Activated CD4-positive, alpha-beta T cell treated with anti-CD3 and anti-CD28 coated beads, Interleukin-2, Interleukin-4, amounts not matched to agents 100 ng/mL and 50 ng/mL, durations not matched to agents 16 hours and 8 hours (primary cell): ENCODE data around the gene CTNND2.
"Not testable (repeated sequence)": the region's sequence is repeated elsewhere in the genome, so short reads cannot be mapped to it uniquely, and the experiment has no call there.

Experiments used
- DNase-seq: peaks from one replicate; pipeline ENCODE4 v3.0.0-alpha.2; 2020; ENCODE audit warnings: low spot score

Gene CTNND2

GRCh38 chr5:11455505-11455904 is 448.7 kb downstream of the CTNND2 start:
- no peak for DNase-seq

- DNase-seq, result no peak
Measured at GRCh38 chr5:11452852-11453251, 451.4 kb downstream of the CTNND2 start.

GRCh38 chr5:11449966-11450365 is 454.3 kb downstream of the CTNND2 start:
- DNase-seq, result no peak

- no peak for DNase-seq
Measured at GRCh38 chr5:11449217-11449616, 455.0 kb downstream of the CTNND2 start.

GRCh38 chr5:11443831-11444230 is 460.4 kb downstream of the CTNND2 start:
- no peak for DNase-seq

GRCh38 chr5:11432116-11432515 is 472.1 kb downstream of the CTNND2 start:
- DNase-seq, result no peak

- no peak for DNase-seq
Measured at GRCh38 chr5:11429254-11429653, 475.0 kb downstream of the CTNND2 start.

- no peak for DNase-seq
Measured at GRCh38 chr5:11427569-11427968, 476.7 kb downstream of the CTNND2 start.

- DNase-seq, result no peak
Measured at GRCh38 chr5:11426442-11426841, 477.8 kb downstream of the CTNND2 start.

GRCh38 chr5:11422342-11422741 is 481.9 kb downstream of the CTNND2 start:
- no peak for DNase-seq

- DNase-seq, result no peak
Measured at GRCh38 chr5:11420969-11421368, 483.3 kb downstream of the CTNND2 start.

GRCh38 chr5:11415751-11416150 is 488.5 kb downstream of the CTNND2 start:
- no peak for DNase-seq

- not testable (repeated sequence) for DNase-seq
Measured at GRCh38 chr5:11414732-11415131, 489.5 kb downstream of the CTNND2 start.

- no peak for DNase-seq
Measured at GRCh38 chr5:11411621-11412020, 492.6 kb downstream of the CTNND2 start.

GRCh38 chr5:11407556-11408145 is 496.6 kb downstream of the CTNND2 start:
- no peak for DNase-seq

- DNase-seq, result no peak
Measured at GRCh38 chr5:11400316-11400715, 503.9 kb downstream of the CTNND2 start.

- DNase-seq, result no peak
Measured at GRCh38 chr5:11398728-11399127, 505.5 kb downstream of the CTNND2 start.

GRCh38 chr5:11397549-11397948 is 506.7 kb downstream of the CTNND2 start:
- no peak for DNase-seq

- no peak for DNase-seq
Measured at GRCh38 chr5:11396917-11397316, 507.3 kb downstream of the CTNND2 start.

GRCh38 chr5:11394933-11395332 is 509.3 kb downstream of the CTNND2 start:
- no peak for DNase-seq

- no peak for DNase-seq
Measured at GRCh38 chr5:11390291-11390767, 513.9 kb downstream of the CTNND2 start.

GRCh38 chr5:11387382-11387781 is 516.9 kb downstream of the CTNND2 start:
- no peak for DNase-seq

- no peak for DNase-seq
Measured at GRCh38 chr5:11386398-11386797, 517.8 kb downstream of the CTNND2 start.

- no peak for DNase-seq
Measured at GRCh38 chr5:11385901-11386293, 518.3 kb downstream of the CTNND2 start.
